Measurements from ENCODE around the gene KLHDC8A.
"Not testable (repeated sequence)": the region's sequence is repeated elsewhere in the genome, so short reads cannot be mapped to it uniquely, and the experiment has no call there.

KLHDC8A gene

DNA sequence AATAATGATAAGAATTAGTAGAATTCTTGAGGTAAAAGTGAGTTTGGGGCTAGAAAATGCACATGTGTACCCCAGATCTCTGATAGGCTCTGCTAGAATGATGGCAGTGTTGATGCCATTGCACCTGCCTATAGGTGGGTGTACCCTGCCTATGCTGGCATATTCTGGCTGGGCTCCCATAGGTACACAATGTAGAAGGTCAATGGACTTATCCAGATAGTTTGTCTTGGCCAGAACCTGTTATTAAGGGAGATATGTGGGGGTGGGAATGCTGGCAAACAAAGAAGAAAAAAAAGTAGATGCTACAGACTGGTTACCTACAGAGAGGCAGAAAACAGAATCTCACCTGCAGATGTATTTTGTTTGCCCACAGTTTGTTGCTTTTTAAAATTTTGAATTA is 14.1 kb upstream of the KLHDC8A start:
- no peak for DNase-seq

DNA sequence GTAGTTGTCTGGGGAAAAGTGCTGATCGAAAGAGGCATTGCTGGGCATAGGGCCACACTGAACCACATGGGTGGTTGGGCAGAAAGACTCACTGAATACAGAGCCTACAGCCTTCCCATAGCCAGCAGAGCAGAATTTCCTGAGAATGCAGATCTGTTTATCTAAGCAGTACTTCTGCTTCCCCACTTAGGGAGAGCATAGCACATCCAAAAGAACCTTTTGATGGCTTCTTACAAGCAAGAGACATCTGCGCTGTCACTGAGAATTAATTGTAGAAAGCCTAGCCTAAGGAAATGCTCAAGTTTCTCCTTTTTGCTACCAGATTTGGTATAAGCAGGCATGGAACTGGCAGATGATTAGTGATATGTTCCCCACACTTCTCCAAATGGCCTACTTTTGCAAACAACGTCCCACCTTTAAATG is 13.0 kb upstream of the KLHDC8A start:
- peak in 1 of 2 experiments; percentile 25 for DNase-seq

DNA sequence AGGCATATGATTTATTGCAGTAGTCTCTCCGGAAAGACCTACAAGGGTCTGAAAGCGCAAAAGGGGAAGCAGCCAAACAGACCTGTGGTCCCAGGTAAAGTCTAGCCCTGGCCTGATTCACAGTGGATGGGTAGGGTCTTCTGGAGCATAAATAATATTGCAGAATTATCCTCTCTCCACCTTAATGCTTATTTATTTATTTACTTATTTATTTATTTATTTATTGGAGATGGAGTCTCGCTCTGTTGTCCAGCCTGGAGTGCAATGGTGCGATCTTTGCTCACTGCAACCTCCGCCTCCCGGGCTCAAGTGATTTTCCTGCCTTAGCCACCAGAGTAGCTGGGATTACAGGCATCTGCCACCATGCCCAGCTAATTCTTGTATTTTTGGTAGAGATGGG is 11.8 kb upstream of the KLHDC8A start:
- DNase-seq, result no peak

DNA sequence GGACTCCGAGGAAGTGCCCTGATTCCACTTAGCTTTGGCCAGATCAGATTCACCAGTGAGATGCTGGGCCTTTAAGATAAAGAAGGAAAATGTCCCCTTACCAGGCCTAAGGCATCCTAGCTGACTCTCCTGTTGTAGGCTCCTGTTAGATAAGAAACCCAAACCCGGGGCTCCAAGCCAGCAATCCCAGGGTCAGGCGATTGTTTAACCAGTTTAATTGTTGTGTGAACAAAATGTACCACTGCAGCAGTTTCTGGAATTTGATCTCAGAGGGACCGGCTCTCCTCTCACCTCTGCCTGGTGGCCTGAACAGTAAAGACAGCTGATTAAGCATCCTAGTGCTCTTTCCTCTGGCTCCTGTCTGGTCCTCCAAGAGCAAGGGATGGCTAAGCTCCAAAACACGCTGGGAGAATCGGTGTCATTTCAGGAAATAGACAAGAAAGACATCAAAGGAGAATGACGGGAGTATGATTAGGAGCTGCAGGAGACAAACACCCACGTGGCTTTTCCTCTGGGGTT is 9.3 kb upstream of the KLHDC8A start:
- no peak for DNase-seq

DNA sequence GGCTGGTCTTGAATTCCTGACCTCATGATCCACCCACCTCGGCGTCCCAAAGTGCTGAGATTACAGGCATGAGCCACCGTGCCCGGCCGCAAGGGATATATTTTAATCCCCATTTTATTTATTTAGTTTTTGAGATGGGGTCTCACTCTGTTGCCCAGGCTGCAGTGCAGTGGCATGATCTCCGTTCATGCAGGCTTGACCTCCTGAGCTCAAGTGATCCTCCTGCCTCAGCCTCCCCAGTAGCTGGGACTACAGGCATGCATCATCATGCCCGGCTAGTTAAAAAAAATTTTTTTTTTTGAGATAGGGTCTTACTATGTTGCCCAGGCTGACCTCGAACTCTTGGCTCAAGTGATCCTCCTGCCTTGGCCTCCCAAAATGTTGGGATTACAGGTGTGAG is 8.4 kb upstream of the KLHDC8A start:
- not testable (repeated sequence) for DNase-seq

DNA sequence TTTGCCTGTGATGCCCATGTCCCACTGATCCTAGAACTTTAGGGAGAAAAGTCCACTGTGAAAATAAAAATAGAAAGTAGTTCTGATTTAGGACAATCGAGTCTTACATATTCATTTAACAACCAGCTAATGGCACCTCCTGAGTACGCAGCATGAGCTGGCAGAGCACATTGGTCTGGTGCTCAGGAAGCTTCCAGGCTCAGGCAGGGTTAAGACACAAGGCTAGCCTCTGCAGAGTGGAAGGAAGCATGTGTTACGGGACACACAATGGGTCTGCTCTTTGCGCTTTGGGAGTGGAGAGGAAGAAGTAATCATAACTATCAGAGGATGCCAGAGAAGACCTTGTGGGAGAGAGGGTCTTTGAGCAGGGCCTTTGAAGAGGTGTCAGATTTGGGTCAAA is 4.2 kb upstream of the KLHDC8A start:
- no peak for DNase-seq

DNA sequence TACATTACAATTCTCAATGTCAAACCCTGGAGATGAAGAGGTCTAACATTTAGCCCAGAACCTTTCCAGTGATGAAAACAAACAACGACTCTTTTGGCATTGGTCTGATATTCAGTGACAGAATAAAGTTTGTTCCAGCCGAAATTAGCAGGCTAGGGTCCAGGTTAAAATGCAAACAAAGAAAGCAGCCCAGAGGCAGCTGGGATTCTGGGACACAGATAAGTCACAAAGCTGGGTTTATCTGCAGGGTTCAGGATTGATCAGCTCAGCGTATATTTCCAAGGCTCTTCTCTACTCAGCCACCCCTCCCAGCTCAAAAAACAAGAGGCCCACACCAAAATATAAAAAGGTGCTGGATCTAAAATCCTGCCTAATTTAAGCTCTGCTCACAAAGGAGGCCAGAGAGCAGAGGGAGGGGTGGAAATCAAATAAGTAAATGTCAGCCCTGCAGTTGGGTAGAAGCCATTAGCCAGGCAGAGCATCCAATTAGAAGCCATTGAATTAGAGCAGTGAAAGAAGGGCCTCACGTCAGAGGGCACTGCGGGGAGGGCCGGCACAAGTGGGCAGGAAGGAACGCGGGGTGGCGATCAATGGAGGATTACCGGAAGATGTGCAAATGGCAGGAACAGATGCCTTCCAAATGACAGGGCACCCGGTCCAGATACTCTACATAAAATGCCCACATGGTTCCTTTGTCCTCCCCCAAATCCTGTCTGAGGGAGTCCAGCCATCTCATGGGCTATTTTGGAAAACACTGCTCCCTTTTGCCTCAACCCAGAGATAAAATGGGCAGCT is 3.2 kb upstream of the KLHDC8A start:
- DNase-seq, result peak in 1 of 2 experiments; percentile 33

DNA sequence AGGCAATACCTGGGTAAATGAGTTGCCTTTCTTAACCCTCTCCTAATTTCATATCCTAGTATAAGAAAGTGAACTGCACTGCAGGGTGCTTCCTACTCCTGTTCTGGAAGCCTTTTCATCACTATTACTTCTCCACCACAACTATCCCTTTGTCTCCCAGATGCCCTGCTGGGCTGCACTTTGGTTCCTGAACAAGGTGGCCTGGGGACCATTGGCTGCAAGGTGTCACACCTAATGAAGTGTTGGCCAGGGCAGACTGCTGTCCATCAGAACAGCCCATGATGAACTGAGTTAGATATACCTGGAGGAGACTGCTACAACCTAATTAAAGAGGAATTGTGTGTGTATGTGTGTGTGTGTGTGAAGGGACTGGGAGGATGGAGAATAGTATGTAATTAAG is 1.9 kb upstream of the KLHDC8A start:
- no peak for DNase-seq

DNA sequence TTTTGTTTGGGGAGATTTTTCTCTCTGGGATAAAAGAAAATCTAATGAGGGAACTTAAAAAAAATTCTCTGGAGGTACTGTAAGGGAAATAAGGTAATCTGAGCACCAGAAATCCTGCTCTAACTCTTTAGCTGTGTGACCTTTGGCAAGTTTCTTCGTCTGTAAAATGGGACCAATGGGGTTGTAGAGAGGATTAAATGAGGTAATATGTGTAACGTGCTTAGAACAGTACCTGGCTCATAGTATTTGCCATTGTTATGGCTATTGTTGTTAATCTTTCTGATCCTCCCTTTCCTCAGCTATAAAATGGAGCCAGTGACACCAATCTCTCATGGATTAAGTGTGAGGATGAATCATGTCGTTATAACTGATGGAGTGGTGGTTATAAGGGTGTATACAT is 845 bp upstream of the KLHDC8A start:
- no peak for DNase-seq

DNA sequence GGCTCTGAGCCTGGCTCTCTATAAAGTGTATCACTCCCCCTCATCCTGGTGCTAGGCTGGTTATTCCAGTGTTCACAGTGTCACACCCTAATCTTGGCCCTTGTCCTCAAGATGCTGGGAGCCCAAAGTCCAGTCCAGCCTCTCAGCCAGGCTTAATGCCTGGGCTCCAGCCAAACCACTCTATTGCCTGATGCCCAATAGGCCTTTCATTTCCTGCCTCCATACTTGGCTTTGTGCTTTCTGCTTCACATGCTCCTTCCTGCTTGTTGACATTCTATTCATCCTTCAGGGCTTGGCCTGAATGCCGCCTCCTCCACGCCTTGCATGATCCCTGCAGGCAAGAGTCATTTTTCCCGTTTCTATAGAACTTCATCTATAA is 1.7 kb downstream of the KLHDC8A start:
- peak in 1 of 2 experiments; percentile 70 for DNase-seq

DNA sequence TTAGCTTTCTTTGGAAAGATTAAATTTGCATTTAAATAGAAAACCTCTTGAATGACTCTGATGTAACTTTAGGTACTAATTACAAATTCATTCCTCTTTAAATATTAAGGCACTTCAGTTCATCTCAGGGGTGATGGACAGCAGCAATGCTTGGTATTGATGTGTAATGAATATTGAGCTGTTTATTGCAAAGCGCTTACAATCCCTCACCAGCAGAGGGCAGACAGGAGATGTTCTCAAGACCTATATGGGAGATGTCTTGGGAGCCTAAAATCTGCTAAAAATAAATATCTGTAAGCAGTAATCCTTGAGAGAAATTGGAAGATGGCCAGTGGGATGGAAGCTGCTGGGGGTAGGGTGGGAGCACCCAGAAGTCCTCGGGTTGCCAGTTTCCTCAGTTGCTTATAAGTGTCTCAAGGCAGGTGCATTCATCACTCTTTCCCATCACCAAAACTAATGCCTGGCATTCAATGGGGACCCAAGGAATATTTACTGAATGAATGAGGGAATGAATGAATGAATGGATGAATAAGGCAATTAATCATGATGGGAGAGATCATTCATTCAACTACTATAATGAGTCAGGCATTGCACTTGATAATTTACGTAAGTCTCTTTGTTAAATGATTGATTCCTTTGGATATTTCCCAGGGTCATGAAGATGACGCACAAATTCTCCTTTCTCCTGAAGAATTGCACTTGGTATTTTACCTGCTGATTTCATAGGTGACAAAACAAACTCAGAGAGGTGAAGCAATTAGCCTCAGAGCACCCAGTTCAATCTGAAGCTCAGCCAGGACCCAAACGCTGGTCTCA is 2.3 kb downstream of the KLHDC8A start:
- DNase-seq, result peak; percentile 89

DNA sequence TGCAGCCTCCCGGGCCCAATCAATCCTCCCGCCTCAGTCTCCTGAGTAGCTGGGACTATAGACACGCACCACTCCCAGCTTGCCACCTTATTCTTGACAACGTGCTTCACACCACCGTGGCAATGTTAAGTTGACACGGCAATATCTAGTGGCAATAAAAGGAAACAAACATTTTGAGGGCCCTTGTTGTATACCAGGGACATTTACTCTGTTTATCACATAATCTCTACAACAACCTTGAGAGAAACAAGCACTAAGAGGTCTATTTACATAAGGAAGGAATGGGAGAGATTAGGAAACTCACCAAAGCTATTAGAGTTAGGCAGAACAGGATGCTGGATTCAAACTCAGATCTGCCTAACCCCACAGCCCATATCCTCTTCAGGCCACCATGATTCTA is 3.1 kb downstream of the KLHDC8A start:
- DNase-seq, result no peak

DNA sequence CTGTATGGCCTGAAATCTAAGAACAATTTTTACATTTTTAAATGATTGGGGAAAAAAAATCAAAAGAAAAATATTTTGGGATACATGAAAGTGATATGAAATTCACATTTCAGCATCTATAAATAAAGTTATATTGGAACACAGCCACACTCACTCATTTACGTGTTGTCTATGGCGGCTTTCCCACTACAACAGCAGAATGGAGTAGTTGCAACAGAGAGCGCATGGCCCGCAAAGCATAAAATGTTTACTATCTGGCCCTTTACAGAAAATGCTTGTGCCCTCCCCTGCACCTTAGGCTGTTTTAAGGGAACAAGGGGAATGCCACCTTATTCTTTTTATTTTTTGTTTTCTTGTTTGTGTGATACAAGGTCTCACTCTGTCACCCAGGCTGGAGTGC is 3.5 kb downstream of the KLHDC8A start:
- DNase-seq, result no peak

DNA sequence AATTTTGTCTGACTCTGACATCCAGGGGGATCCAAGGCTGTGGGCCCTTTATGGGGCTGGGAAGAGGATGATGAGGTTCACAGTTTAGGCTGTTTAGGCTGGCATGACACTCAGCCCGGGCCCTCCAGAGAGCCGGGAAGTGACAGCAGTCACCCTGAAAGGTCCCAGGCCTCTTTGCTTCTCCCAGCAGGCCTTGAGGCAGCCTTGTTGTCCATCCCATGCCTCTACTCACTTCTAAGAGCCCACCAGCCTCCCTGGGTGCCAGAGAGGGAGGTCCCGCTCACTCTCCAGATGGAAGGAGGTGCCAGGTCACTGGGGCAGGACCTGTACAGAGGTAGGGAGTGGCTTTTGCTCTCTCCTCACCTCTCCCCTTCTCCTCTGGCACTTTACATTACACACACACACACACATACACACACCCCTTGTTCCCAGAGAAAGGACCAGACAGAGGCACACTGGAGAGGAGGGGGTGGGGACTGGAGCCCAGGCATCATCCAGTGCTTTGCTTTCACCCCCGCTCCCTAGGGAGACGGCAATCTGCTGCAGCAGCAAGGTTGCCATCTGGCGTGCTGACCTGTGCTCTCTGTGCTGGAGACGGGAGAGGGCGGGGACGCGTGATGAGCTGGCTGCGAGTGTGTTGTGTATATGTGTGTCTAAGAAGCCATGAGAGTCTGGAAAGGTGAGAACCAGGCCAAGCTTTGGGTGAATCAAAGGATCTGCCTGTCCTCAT is 4.6 kb downstream of the KLHDC8A start:
- DNase-seq, result peak; percentile 94 to 98

DNA sequence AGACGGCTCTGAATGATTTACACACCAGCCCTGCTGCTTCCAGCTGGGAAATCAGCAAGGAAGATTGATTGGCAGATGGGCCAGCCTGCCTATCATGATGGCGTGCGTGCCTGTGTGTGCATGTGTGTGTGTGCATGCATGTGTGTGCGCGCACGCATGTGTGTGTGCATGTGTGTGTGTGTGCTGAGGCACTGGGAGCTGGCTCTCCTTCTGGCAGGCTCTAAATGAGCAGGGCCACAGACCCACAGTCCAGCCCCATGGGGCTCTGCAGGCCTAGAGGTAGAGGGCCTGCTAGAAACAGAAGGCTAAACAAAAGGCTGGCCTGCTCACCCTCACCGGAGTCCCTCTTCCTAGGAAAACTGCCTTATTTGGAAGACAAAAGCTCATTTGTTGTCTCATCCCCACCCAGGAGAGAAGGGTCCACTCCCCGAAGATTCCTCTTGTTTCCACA is 6.0 kb downstream of the KLHDC8A start:
- DNase-seq, result peak; percentile 66 to 82

DNA sequence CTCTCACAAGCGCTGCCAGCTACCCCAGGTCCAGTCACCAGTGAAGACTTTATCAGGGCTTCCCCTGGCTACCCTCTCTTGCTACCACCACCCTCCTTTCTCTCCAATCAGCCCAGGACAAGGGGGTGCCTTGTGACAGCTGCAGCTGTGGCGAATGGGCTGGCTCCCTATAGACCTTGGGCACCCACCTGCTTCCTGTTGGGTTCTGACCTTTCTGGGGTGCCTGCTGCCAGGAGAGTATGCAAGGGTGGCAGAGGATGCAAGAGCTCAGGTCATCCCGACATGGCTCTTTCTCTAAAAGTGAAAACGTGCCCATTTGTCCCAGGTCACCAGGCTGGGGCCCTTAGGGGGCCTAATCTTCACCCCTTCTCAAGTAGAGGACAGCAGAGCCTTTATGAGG is 6.6 kb downstream of the KLHDC8A start:
- no peak for DNase-seq

DNA sequence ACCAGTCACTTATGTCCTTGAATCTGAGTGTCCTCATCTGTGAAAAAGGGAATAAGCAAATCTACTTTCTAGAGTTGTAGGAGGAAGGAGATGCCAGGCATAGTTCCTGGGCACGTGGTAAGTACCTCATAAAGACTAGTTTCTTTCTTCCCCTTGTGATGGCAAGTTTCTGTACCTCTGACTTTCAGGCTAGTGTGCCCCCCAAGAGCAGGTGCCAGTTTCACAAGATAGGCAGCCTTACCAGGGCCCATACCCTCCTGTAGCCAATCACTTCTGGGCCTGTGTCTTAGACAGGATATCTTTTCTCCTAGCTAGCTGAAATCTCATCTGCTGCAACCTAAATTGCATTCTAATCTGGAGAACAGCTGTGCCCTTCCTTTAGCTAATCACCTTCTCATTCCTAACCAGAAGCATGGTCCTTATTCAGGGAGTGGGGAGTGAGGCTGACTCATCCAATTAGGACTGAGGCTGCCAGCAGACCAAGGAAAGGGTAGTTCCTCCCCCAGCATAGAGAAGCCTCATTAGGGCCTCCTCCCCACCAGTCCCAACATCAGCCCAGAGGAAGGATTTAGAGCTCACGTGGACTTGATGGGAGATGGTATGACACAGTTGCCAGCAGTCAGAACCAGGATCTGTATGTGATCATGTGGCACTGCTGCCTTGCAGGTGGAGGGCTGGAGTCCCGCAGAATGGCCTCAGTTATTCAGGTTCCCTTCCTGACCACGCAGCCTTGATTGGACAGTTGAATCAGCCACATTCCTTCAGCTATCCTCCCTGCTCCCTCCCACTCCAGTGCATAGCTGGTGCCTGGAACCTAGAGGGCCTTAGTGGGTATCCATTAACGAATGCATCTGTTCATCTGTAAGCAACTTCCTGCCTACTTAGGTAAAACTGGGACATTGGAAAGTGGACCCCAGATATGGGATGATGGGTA is 7.9 kb downstream of the KLHDC8A start:
- peak in 1 of 2 experiments; percentile 28 for DNase-seq

DNA sequence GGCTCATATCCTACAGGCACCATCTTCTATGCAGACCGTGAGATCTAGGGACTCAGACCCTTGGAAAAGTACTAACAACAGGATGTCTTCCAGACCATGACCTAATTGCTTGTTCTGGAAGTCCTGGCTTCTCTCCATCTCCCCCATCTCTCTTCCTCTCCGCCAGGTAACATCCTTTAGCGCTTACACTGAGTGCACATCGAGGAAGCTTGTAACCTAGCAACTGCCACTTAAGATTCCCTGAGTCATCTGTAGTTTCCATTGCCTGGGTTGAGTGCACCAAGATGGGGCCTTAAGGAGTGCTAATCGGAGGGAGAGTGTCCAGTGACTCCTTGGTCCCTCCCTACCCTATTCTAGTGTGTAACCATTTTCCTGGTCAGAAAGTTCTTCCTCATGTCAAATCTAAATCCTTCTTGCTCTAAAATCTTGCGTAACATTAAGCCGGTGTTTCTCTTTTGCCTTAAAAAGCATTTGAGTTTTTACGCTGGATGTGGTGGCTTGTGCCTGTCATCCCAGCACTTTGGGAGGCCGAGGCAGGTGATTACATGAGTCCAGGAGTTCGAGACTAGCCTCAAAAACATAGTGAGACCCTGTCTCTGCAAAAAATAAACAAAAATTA is 9.7 kb downstream of the KLHDC8A start:
- DNase-seq, result no peak

DNA sequence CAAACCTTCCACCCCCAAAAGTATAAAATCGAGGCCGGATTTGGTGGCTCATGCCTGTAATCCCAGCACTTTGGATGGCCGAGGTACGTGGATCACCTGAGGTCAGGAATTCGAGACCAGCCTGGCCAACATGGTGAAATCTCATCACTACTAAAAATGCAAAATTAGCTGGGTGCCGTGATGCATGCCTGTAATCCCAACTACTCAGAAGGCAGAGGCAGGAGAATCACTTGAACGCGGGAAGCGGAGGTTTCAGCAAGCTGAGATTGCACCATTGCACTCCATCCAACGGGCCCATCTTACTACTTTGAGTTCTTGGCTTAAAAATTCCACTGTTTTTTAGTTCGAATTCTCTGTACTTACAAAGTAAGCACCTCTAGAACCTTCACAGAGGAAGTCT is 11.0 kb downstream of the KLHDC8A start:
- DNase-seq, result no peak

DNA sequence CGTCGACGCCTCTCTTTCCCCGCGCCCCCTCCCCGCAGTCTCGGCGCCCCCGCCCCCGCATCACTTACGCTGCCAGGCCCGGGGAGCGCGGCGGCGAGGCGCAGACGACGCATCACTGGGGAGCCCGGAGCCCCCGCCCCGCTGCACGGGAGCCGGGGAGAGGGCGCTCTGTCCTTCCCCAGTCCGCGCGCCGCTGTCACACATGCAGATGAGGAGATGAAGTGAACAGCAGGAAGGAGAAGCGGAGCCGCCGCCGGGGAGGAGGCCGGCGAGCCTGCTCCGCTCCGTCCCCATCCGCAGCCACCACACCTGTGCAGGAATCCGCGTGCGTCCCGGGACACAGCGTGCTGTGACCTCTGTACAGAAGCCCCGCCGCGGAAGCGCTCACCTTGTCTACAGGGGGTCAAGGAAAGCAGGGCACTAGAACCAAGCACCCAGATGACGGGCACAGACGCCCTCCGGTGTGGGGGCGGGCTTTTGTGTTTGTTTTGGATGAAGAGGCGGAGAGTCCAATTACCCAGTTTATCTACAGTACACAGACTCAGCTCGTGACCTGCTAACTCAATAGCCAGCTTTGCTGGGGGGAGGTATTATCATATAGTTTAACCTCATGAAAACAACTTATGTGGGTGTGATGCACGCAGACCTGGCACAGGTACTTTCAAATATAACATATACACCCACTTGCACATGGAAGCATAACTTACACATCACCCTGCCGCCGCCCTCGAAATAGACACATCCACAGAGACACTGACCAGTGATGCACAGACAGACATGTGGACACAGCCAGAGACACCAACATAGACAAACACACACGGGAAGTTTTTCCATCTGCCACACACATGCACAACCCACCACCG is 12.4 kb downstream of the KLHDC8A start:
- no peak for DNase-seq
